ENCODE results near the gene LRRC49.

The LRRC49 gene

DNA sequence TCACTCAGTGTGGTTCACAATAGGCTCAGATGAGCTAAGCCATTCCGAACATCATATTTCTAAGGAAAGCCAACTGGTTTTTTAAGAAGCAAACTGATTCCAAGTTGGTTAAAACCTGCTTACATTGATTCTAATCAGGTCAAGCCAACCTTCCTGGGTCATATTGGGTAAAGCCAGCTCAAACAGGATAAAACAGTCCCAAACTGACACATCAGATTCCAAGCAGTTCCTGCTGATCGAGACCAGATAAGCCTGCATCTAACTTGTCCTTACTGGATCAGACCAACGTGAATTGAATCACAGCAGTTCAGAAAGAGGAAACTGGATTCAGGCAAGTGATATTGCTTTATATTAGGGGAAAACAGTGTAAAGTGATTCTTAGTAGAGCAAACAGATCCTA is 204.1 kb downstream of the LRRC49 start:
- no peaks in the 10 kb centered on the region for H3K36me3 Mint-ChIP-seq (ENCODE audit: low read depth)
- H3K4me3 Mint-ChIP-seq: no peak overlapping the region
- TF ChIP-seq, protein P1, sequence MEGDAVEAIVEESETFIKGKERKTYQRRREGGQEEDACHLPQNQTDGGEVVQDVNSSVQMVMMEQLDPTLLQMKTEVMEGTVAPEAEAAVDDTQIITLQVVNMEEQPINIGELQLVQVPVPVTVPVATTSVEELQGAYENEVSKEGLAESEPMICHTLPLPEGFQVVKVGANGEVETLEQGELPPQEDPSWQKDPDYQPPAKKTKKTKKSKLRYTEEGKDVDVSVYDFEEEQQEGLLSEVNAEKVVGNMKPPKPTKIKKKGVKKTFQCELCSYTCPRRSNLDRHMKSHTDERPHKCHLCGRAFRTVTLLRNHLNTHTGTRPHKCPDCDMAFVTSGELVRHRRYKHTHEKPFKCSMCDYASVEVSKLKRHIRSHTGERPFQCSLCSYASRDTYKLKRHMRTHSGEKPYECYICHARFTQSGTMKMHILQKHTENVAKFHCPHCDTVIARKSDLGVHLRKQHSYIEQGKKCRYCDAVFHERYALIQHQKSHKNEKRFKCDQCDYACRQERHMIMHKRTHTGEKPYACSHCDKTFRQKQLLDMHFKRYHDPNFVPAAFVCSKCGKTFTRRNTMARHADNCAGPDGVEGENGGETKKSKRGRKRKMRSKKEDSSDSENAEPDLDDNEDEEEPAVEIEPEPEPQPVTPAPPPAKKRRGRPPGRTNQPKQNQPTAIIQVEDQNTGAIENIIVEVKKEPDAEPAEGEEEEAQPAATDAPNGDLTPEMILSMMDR (IDR thresholded peaks at IDR 0.05): no peak
- no peaks in the 10 kb centered on the region for H3K27me3 Mint-ChIP-seq (ENCODE audit: low read depth, poor library complexity)
- no peak overlapping the region for H3K27ac Mint-ChIP-seq
- peaks cover 5% of the 10 kb centered on the region for H3K4me1 Mint-ChIP-seq
- DNase-seq: no peak
- H3K9me3 Mint-ChIP-seq: peaks cover 5% of the 10 kb centered on the region

DNA sequence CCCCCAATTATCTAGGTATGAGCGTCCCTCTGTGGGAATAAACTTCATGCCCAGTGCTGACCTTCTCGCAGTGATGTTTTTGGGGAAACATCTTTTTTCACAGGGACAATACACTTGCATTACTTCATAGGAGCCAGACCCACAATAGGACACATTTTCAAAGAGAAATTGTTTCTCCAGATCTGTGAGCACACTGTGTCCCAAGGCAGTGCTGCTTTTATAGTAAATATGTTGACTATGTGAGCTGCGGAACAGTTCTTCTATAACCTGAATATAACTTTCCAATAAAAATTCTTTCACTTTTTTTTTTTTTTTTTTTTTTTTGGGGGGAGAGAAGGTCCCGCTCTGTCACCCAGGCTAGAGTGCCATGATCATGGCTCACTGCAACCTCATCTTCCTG is 205.3 kb downstream of the LRRC49 start:
- H3K27me3 Mint-ChIP-seq (ENCODE audit: low read depth, poor library complexity): no peaks in the 10 kb centered on the region
- H3K4me1 Mint-ChIP-seq: peaks cover 5% of the 10 kb centered on the region
- H3K36me3 Mint-ChIP-seq (ENCODE audit: low read depth): no peaks in the 10 kb centered on the region
- H3K27ac Mint-ChIP-seq: no peak overlapping the region
- peaks cover 10% of the 10 kb centered on the region for H3K9me3 Mint-ChIP-seq
- no peak overlapping the region for H3K4me3 Mint-ChIP-seq
- TF ChIP-seq, protein P1 (IDR thresholded peaks at IDR 0.05): no peak
- DNase-seq: no peak

DNA sequence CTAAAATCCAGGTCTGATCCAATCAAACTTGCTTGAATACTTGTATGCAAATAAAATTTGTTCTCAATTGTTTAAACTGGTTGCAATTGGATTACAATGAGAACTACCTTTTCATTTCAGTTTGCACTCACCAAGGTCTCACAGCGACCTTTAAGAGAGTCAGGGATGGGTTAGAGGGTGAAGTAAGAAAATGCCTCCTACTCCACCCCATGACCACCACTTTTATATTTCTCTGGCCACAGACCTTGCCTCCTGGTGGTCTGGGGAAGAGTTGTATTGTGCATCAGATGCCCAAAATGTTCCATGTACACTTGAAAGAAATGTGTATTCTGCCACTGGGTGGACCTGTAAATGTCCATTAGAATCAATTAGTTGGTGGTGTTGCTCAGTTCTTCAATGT is 206.3 kb downstream of the LRRC49 start:
- H3K36me3 Mint-ChIP-seq (ENCODE audit: low read depth): no peaks in the 10 kb centered on the region
- H3K4me1 Mint-ChIP-seq: peaks cover 7% of the 10 kb centered on the region
- no peak overlapping the region for H3K27ac Mint-ChIP-seq
- TF ChIP-seq, protein P1 (IDR thresholded peaks at IDR 0.05): no peak
- DNase-seq: no peak
- H3K9me3 Mint-ChIP-seq: peaks cover 11% of the 10 kb centered on the region
- H3K4me3 Mint-ChIP-seq: no peak overlapping the region
- no peaks in the 10 kb centered on the region for H3K27me3 Mint-ChIP-seq (ENCODE audit: low read depth, poor library complexity)
